Endothelial cell (in vitro differentiated cells): ENCODE data around the gene TTBK1. TPM values are rescaled to one million over a fixed set of nuclear protein-coding genes. Genes with fewer than 3 reads are reported as not detected.

ENCODE experiments used
- DNase-seq: peaks from one replicate; pipeline ENCODE4 v3.0.0; 2021; ENCODE audit warnings: low spot score
- H3K27ac Mint-ChIP-seq: one replicate; pipeline ENCODE4 v1.8.0; 2021; ENCODE audit warnings: mixed read lengths, inconsistent platforms; ENCODE audit not compliant: unreplicated experiment
- H3K27me3 Mint-ChIP-seq: one replicate; pipeline ENCODE4 v1.8.0; 2021; ENCODE audit warnings: mild to moderate bottlenecking, moderate library complexity, mixed read lengths, inconsistent platforms; ENCODE audit not compliant: unreplicated experiment
- H3K36me3 Mint-ChIP-seq: one replicate; pipeline ENCODE4 v1.8.0; 2021; ENCODE audit warnings: mild to moderate bottlenecking, low read depth, mixed read lengths, inconsistent platforms; ENCODE audit not compliant: unreplicated experiment
- H3K4me1 Mint-ChIP-seq: one replicate; pipeline ENCODE4 v1.8.0; 2021; ENCODE audit warnings: mild to moderate bottlenecking, mixed read lengths, inconsistent platforms; ENCODE audit not compliant: unreplicated experiment
- H3K4me3 Mint-ChIP-seq: one replicate; pipeline ENCODE4 v1.8.0; 2021; ENCODE audit warnings: mild to moderate bottlenecking, mixed read lengths, inconsistent platforms; ENCODE audit not compliant: unreplicated experiment
- H3K9me3 Mint-ChIP-seq: one replicate; pipeline ENCODE4 v1.8.0; 2021; ENCODE audit warnings: mixed read lengths, inconsistent platforms; ENCODE audit not compliant: unreplicated experiment
- total RNA-seq: library from RNA; stranded (reverse); fragmentation: NEBNext Ultra II Directional; extraction: Animal tissue kit (Norgen Biotek cat#: 25700); gene quantifications from one replicate; pipeline ENCODE4 v1.2.1, GENCODE V29; 2021; ENCODE audit not compliant: unreplicated experiment
- TF ChIP-seq, protein P1 (sequence below): fragments of 200-600 bp; sonication (generic); IDR thresholded peaks from one replicate; pipeline ENCODE4 v1.5.0; 2021; ENCODE audit warnings: antibody characterized with exemption; ENCODE audit not compliant: unreplicated experiment

Gene TTBK1
- total RNA-seq, 1 donor from 2014 or later = 1.0 TPM

DNA sequence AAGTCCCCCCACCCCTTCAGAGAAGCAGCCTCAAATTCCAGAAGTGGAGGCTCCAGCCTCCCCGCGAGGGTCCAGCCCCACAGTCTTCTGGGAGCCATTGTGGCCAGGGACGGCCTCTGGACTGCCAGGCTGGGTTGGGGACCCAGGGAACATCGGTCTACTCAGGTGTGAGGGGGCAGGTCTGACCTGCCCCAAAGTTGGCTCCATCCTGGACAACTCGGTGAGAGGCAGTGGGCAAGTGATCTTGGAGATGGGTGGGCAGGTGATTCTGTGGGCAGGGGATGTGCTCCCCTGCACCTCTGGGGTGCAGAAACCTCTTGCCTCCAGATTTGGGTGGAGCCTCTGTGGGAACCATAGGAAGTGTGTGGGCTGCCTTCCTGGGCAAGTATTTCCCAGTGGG lies 42.6 kb downstream of the TTBK1 start:
- H3K27ac Mint-ChIP-seq = no peak overlapping the region
- no peak for DNase-seq
- H3K4me3 Mint-ChIP-seq = no peak overlapping the region
- TF ChIP-seq, protein P1, sequence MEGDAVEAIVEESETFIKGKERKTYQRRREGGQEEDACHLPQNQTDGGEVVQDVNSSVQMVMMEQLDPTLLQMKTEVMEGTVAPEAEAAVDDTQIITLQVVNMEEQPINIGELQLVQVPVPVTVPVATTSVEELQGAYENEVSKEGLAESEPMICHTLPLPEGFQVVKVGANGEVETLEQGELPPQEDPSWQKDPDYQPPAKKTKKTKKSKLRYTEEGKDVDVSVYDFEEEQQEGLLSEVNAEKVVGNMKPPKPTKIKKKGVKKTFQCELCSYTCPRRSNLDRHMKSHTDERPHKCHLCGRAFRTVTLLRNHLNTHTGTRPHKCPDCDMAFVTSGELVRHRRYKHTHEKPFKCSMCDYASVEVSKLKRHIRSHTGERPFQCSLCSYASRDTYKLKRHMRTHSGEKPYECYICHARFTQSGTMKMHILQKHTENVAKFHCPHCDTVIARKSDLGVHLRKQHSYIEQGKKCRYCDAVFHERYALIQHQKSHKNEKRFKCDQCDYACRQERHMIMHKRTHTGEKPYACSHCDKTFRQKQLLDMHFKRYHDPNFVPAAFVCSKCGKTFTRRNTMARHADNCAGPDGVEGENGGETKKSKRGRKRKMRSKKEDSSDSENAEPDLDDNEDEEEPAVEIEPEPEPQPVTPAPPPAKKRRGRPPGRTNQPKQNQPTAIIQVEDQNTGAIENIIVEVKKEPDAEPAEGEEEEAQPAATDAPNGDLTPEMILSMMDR = no peak
- peaks cover 10% of the 10 kb centered on the region for H3K4me1 Mint-ChIP-seq
- no peaks in the 10 kb centered on the region for H3K36me3 Mint-ChIP-seq
- peaks cover 8% of the 10 kb centered on the region for H3K27me3 Mint-ChIP-seq
- H3K9me3 Mint-ChIP-seq = no peaks in the 10 kb centered on the region

DNA sequence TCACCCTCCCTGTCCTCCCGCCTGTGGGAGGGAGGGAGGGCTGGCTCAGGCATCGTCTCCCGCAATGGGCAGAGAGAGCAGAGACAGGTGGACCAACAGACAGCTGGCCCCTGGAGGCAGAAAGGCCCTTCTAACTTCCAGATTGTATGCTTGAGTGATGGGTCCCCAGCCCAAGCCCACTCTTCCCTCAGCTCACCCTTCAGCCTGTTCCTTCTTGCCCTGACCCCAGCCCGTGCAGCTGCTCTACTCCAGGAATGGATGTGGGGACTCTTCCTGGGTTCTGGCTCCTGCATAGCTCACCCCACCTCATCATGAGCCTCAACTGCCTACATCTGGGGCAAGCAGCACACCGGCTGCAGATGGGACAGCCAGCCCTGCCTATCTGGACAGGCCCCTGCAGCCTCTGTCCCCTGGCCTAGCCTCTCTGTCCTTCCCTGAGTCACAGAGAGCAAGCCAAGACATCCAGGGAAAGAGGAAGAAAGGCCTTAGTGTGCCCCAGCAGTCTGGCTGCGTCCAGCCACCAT lies 43.2 kb downstream of the TTBK1 start:
- H3K4me1 Mint-ChIP-seq = peaks cover 10% of the 10 kb centered on the region
- H3K27me3 Mint-ChIP-seq = peaks cover 8% of the 10 kb centered on the region
- no peak overlapping the region for H3K27ac Mint-ChIP-seq
- H3K36me3 Mint-ChIP-seq = no peaks in the 10 kb centered on the region
- no peak overlapping the region for H3K4me3 Mint-ChIP-seq
- TF ChIP-seq, protein P1 = no peak
- H3K9me3 Mint-ChIP-seq = no peaks in the 10 kb centered on the region
- no peak for DNase-seq

DNA sequence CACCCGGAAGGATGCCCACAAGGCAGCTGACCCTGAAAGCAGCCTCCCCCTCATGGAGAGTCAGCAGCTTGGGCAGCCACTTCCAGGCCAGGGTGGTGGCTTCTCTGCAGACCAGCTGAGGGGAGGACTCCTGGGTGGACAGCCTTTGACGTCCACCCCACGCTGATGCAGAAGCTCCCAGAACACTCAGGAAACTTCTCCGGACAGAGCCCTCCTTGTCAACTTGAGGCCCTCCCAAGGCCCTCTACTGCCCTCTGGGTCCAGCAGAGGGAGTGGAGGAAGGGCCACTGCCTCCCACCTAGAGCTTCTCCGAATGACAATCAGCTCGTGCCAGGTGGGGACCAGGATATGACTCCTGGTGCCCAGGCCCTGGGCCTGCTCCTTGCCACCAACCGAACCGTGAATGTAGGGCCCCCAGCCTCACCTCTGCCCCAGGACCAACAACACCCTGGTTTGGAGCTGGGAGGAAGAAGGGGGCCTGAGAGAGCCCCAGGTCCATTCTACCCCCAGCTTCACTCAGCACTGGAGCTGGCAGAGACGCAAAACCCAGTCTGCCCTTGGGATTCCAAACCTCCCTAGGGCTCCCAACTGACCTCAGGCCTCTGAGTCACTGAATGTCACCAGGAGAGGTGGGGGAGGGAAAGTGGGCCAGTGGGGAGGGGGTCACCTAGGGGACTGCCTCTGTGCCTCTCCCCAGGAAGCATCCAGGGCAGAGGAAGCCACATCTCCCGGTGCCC lies 43.9 kb downstream of the TTBK1 start:
- TF ChIP-seq, protein P1 = no peak
- Mint-ChIP-seq H3K27me3 (peaks cover 5% of the 10 kb centered on the region), H3K36me3 (no peaks in the 10 kb centered on the region), H3K4me1 (peaks cover 9% of the 10 kb centered on the region), H3K4me3 (no peak overlapping the region), H3K27ac (no peak overlapping the region), H3K9me3 (no peaks in the 10 kb centered on the region)
- no peak for DNase-seq

DNA sequence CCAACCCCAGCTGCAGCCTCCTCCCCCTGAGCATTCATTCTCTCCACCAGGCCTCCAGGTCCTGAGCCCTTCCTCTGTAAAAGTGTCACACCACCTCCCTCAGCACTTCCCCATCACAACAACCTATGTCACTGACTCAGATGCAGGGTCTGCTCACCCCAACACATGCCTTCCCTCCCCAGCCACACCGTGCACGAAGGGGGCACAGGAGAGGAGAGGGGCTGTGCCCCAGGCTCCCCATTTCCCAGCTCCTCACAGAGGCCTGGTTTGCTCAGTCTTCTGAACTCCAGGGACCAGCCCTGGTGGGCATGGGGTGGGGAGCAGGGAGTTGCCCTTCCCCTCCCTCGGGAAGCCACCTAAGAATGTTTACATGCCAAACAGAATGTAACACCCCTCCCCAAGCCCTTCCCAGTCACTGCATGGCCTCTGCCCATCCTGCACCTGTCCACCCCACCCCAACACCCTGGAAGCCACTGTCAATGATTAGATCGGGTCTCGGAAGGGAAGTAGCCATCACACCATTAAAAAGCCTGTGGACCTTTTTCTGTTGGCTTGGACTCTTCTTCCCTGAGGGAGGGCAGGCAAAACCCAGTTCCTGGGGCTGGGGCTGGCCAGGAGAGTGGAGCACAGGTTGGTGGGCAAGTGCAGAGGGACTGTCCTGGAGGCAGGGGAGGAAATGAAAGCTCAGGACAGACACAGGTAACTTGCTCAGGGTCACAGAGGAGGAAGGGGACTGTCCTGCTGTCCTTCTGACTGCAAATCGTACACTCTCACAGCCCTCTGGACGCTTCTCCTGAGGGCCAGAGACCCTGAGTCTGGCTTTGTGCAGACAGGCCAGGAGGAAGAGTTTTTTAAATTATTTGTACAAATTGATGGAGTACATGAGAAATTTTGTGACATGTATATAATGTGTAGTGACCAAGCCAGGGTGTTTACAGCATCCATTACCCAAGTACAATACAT lies 44.7 kb downstream of the TTBK1 start:
- TF ChIP-seq, protein P1 = no peak
- H3K27me3 Mint-ChIP-seq = peaks cover 5% of the 10 kb centered on the region
- no peak overlapping the region for H3K4me3 Mint-ChIP-seq
- H3K36me3 Mint-ChIP-seq = no peaks in the 10 kb centered on the region
- no peak overlapping the region for H3K27ac Mint-ChIP-seq
- H3K4me1 Mint-ChIP-seq = peaks cover 4% of the 10 kb centered on the region
- no peaks in the 10 kb centered on the region for H3K9me3 Mint-ChIP-seq
- DNase-seq = no peak
